IPS DF 4.7 (cell line): ENCODE results near the gene RHBG.

ENCODE experiments used
- DNase-seq: peaks from one replicate; pipeline ENCODE4 v3.0.0-alpha.2; 2013; ENCODE audit warnings: low spot score; ENCODE audit errors: extremely low read depth

RHBG gene

GRCh38 chr1:156386134-156386901 is 17.3 kb downstream of the RHBG start:
- DNase-seq: no peak

GRCh38 chr1:156386949-156387869 is 18.2 kb downstream of the RHBG start:
- DNase-seq: no peak

GRCh38 chr1:156387870-156388173 is 18.8 kb downstream of the RHBG start:
- no peak for DNase-seq

GRCh38 chr1:156388174-156389137 is 19.4 kb downstream of the RHBG start:
- DNase-seq: no peak

DNA sequence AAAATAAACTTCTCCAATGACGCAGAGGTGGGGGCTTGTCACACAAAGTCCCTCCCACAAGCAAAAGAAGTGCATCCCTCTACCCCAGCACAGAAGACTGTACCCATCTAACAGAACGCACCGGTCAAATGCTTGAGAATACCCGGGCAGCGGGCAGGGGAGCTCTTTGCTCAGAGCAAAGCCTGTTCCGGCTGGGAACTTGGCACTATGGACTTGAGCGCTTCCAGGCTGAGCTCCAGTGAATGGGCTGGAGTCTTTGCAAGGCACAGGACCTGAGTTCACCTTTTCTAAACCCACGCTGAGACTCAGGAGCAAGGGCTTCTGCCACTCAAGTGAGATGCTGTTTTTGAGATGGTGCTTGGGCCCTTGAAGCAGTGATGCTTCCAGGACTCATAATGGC is 20.3 kb downstream of the RHBG start:
- DNase-seq: no peak

DNA sequence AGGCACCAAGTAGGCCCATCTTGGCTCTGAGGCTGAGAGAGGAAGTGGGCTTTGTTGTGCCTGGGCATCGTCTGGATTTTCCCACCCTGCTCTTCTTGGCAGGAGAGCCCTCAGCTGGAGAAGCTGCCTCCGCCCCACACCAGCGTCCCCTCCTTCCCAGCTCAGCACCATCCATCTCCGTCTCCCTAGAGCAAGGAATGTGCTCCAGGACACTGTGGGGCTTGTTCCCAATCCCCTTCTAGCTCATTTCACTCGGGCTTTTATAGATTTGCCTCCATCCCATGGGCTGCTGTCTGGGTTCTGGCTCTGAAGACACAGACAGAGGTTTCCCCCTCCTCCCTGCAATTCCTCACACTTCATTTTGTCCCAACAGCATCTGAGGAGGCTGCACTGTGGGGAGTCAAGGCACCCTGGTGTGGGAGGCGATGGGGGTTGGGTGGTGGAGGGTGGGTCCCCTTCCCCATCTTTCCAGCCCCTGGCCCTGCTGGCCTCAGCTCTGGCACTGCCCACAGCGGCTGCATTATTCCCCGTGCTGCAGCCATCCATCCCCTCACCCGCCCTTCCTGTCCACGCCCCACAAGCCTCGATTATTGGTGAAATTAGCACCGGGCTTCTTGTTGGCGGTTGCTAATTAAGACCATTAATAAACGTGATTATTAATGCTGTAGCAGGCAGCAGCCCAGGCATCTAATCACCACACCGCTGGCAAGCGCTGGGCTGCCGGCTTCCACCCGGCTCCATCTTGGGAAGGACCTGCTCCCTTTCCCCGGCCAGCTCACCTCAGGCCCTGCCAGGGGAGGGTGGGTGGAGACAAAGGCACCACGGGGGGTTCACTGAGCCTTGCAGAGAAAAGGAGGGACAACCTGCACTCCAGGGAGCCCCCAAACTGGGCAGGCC is 21.7 kb downstream of the RHBG start:
- no peak for DNase-seq

DNA sequence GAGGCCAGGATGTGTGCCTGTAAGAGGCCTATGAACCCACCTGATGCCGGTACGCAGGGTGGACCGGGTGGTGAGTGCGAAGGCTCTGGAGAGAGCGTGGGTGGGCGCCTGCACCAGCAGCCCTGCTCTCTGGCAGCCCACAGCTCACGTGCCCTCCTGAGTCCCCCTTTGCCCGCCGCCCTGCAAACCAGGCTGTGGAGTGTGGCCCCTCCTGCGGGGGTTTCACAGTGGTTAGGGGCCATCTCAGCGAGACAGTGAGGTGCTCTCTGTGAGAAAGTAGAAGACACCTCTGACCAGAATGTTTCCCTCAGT is 22.3 kb downstream of the RHBG start:
- DNase-seq: no peak

DNA sequence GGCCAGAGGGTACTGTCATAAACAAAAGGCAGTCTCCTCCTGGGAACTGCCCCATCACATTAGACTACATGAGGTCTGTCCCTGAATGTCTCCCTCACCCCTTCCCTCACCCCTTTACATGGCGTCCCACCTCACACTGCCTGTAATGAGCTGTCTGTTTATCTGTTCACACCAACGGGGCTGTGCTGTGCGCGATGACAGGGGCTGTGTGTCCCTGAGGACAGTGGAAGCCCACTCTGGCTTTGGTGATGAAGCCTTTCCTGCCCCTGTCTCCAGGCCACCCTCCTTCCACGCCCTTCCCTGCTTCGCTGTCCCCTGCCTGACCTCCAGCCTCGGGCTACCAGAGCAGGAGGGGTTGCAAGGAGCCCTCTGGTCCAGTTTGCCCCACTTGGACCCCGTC is 22.7 kb downstream of the RHBG start:
- DNase-seq: no peak

- no peak for DNase-seq
Observed at GRCh38 chr1:156392452-156392853, 23.4 kb downstream of the RHBG start.

DNA sequence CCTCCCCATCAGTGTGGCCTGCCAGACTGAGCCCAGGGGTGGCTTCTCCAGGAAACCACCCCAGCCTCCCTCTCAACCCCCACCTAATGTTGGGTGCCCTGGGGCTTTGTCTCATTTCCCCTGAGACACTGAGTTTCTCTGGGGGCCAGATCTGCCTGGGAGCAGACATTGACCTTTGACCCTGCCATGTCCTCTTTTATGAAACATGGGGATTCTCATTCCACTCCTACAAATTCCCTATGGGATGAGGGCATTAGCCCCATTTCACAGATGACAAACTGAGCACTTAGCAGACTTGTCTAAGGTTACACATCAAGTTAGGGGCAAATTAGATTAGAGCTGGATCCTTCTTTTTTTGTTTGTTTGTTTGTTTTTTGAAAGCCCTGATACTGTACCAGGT is 24.1 kb downstream of the RHBG start:
- DNase-seq: no peak

- DNase-seq: no peak
Observed at GRCh38 chr1:156394082-156394481, 25.1 kb downstream of the RHBG start.

GRCh38 chr1:156394835-156395461 is 25.9 kb downstream of the RHBG start:
- no peak for DNase-seq

DNA sequence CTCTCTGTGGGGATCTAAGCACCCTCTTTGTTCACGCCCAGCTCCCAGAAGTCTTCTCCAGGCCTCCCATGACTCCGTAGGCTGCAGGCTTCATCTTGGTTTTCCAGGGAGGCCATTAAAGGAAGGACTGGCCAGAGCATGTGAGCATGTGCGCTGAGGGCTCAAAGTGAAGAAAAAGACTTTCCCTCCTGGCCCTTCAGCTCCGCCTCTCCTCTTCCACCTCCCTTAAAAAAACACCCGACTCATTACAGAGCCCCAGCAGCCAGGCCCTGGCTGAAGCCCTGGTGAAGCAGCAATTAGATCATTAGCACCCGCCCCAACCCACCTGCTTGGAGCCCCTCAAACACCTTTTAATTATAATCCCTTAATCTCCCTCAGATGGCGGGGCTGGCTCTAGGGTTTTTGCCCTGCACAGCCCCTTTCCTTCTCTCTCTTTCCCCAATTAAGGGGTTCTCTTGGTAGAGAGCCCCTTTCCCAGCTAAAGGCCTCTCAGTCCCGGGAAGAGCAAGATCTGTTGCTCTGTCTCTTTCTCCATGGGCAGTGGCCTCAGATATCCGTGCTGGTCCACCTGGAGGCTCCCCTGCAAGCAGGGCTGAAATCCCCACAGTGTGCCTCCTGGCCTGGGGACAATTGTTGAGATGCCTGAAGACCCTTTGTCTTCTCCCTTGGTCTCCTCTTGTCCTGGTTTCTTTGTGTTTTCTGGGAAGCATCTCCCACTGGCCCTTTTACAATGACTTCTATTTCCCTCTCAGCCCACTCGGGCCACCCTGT is 30.5 kb downstream of the RHBG start:
- no peak for DNase-seq

- DNase-seq: no peak
Observed at GRCh38 chr1:156400191-156400935, 31.4 kb downstream of the RHBG start.

- DNase-seq: no peak
Observed at GRCh38 chr1:156401041-156401574, 32.1 kb downstream of the RHBG start.

DNA sequence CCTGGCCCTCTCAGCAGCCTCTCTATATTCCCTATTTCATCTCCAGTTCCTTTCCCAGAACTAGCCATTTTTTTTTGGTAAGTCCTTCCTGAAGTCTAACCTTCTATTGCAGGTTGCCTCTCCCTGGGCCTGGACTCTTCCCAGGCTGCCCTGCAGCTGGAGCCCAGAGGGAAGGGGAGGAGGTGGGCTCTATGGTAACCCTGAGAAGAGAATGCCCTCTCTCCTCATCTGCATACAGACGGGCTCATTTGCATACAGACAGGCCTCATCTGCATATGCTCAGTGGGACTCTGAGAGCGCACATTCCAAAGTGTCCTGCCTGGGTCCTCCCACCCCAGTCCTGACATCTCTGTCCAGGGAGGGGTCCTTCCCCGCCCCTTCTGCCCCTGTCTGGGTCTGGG is 32.7 kb downstream of the RHBG start:
- DNase-seq: no peak

DNA sequence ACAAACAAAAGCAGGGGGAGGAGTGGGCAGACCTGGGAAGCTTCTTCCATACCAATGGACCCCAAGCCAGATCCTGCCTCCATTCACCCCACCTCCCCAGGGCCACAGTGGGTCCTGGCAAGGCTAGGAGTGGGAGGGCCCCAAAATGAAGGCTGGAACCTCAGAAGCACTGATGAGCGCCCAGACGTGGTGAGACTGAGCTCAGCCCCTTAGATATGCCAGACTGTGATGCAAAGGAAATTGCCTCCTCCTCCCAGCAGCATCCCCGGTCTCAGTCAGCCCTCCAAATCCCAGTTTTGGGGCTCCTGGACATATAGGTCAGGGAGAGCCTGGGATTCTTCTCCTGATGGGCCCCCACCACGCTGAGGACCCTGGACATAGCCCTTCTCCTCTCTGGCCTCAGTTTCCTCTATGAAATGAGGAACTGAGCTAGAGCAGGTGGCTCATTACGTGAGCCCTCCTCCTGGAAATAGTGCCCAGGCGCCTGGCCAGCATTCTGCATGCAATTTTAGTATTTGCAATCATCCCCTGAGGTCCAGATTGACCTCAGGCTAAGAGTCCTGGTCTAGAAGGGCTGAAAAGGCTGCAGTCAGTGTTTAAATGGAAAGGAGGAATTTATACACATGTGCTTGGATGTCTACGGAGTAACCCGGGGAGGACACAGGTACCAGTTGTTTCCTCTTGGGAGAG is 33.5 kb downstream of the RHBG start:
- no peak for DNase-seq

DNA sequence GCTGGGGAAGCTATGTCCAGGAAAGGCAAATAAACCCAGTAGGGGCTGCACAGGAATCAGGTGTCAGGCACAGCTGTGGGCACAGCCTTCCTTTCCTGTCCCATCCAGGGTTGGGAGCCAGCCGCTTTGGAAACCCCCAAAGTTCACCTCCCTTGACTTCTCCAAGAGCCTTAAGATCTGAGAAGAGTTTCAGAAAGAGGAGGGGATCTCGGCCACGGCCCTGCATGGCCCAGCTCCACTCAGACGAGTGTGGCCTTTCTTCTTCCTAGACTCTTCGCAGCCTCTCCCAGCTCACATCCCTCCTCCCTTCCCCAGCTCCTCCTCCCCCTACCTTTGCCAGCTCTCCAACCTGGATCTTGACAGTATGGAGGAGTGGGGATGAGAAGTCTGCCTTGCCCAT is 36.7 kb downstream of the RHBG start:
- DNase-seq: no peak
